Stimulated activated CD4-positive, alpha-beta T cell treated with anti-CD3 and anti-CD28 coated beads, TNF-alpha, amount 100 ng/mL, for 4 hours (primary cell): Measurements from ENCODE around the gene PLSCR1.
"Not testable (repeated sequence)": the region's sequence is repeated elsewhere in the genome, so short reads cannot be mapped to it uniquely, and the experiment has no call there.

Experiments used
- DNase-seq, 3 experiments: peaks; one replicate each; pipeline ENCODE4 v3.0.0-alpha.2; 2020; ENCODE audit warnings: low read depth in 3 of 3

PLSCR1 gene

DNA sequence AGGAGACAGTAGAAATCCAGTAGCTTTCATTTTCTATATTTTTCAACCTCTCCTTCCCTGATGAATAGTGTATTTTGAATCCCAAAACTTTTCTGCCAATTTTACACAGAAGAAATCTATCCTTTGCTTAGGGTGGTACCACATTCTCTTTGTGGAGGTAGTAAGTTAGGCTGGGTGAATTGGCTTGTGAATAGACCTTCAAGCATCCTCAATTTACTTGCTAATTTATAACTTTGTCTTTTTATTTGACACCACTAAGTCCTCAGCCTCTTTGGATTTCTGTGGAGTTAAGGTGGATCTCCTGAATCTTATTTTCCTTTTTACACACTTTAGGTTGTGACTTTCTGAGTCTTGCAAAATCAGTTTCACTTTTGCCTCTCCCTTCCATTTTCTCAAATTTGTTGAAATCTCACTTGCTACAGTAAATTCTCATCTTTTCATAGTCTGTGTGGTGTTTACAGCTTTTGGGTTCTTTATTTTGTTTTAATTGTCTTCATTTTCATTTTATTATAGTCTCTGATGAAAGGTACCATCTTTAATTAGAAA lies 5.7 kb upstream of the PLSCR1 start:
- DNase-seq, result no peak

DNA sequence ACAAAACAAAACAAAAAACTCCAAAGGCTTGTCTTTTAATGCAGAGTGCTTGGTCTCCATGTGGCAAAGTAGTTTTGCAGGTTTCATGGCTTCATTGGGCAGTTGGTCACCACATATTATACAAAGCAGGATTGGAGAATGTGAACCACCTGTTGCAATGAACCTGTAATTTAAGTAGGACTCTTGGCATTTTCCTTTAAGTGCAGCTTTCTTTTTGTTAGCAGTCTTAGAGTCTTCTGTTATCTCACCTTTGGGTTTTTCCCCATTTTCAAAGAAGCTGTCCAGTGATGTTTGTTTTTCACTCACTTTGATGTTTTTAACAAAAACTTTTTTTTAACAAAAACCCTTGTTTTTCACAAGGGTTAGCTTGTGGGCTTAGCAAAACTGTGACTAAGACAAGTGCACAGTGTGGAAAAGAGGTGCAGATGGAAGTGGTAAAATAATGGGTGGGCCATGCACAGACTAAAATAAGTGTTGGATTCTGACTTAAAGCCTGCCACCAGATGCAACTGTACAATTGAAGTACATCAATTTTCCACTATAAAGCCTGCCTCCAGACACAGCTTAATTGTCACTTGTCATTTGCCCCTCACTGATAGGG lies 2.9 kb upstream of the PLSCR1 start:
- no peak for DNase-seq

DNA sequence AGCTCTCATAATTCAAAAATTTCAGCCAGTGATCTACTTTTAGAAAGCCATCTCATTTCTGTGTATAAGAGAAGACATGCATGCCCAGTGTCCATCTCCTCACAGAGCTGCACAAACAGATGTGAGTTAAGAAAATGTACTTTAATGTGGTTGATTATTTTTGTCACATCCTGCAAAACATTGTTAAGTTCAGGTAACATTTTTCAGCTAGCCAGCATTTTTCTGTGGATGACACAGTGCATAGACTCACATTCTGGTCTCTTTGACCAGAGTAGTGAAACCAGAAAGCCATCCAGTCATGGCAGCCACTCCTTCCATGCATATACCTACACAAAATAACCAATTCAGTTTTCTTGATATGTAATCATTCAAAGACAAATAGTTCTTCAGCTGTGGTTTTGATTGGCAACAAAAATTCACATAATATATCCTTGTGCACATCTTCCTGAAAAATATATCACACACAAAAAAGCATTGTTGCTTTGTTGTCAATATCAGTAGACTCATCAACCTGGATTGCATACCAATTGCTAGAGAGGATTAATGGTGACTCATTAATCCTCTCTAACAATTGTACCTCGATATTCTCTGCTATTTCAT lies 2.1 kb upstream of the PLSCR1 start:
- no peak for DNase-seq

DNA sequence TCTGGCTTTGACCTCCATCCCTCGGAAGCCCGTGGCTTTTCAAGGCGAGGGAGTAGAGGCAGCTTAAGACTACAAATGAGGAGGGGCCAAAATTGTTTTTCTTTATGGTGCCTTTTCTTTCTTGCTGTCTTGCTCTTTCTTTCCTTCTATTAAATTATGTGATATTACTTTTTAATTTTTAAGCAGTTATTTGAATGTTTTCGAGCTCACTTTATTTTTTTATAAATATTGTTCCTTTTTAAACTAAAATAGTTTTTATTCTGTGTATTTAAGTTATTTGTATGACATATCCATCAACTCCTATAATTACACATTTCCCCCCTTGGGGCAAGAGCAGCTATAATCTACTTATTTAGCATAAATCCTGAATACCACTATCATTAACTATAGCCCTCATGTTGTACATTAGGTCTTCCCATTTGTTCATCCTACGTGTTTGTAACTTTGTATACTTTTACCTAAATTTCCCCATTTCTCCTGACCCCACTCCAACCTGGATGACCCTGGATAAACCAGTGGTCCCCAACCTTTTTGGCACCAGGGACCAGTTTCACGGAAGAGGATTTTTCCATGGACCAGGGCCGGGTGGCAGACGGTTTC lies 622 bp upstream of the PLSCR1 start:
- no peak for DNase-seq

GRCh38 chr3:146543461-146544001 lies 876 bp downstream of the PLSCR1 start:
- no peak for DNase-seq

- no peak for DNase-seq
Observed at GRCh38 chr3:146542978-146543377, 1.4 kb downstream of the PLSCR1 start.

DNA sequence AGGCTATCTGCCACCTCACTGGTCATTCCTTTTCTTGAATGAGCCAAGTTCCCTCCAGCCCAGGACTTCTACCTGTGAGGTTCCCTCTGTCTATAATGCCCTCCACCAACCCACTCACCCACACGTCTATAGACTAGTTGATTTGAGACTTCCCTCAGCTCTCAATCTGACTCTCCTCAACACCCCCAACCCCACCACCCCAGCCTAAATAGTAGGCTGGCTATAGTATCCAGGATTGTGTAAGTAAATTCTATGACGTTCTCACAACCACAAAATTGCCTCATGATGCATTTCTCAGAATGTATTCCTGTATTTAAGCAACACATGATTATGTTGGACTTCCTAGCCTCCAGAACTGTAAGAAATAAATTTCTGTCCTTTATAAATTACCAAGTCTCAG lies 2.2 kb downstream of the PLSCR1 start:
- no peak for DNase-seq

- DNase-seq, result no peak
Observed at GRCh38 chr3:146540978-146541377, 3.4 kb downstream of the PLSCR1 start.

- DNase-seq, result no peak
Observed at GRCh38 chr3:146540236-146540635, 4.2 kb downstream of the PLSCR1 start.

DNA sequence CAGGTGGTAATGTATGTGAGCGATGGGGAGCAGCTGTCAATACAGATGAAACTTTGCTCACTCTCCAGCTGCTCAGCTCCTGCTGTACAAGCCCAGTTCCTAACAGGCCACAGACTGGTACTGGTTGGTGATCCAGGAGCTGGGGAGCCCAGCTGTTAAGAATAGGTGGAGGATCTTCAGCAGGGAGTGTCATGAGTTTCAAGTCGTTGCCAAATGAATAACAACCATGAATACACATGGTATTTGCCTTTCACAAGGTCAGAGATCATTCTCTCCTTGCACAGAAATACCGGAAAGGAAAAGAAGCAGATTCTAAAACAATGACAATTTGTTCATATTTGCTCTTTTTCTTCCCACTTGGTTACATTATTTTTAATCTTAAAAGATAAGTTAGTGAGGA lies 5.1 kb downstream of the PLSCR1 start:
- DNase-seq, result no peak

DNA sequence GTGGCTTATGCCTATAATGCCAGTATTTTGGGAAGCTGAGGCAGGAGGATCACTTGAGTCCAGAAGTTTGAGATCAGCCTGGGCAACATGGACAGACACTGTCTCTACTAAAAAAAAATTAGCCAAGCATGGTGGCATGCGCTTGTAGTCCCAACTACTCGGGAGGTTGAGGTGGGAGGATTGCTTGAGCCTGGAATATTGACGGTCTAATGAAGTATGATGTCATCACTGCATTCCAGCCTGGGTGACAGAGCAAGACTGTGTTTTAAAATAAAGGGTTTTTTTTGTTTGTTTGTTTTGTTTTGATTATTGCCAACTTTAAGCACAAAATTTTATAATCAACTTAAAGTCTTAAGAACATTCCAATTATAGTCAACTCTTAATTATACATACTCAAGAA lies 6.8 kb downstream of the PLSCR1 start:
- no peak for DNase-seq

DNA sequence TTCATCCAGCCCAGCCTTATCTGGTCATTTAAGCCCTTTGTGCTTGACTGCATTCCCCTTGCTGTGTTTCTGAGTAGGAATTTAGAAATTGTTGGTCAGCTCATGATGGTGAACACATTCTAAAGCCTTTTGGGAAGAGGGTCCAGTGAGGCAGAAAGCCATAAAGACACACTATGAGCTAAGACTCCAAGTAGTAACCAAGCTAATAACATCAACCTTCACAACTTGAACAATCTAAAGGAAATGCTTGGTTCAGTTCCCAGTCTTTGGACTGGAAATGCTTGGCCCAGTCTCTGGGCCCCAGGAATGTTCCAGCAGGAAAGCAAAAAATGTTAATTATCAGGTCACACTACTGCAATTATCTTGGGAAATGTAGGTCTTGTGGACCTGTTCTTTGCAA lies 7.7 kb downstream of the PLSCR1 start:
- DNase-seq, result no peak

DNA sequence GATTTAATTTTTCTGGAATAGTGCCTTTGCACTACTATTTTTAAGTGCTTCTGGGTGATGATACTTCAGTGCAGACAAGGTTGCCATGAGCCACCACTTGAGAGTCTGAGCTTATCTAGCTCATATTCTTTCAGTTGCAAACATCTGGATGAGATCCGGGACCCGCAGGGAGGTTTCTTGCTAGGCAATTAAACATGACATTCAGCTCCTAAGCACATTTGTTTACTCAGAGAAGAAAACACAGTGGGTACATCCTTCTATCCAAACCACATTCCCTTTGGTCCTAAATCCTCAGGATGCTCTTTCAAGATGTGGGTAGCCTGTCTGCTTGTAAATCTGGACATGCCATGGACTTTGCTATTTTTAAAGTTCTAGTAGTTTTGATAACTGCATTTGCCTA lies 12.0 kb downstream of the PLSCR1 start:
- no peak for DNase-seq

GRCh38 chr3:146530609-146531008 lies 13.8 kb downstream of the PLSCR1 start:
- DNase-seq, result no peak

- no peak for DNase-seq
Observed at GRCh38 chr3:146529021-146529420, 15.4 kb downstream of the PLSCR1 start.

DNA sequence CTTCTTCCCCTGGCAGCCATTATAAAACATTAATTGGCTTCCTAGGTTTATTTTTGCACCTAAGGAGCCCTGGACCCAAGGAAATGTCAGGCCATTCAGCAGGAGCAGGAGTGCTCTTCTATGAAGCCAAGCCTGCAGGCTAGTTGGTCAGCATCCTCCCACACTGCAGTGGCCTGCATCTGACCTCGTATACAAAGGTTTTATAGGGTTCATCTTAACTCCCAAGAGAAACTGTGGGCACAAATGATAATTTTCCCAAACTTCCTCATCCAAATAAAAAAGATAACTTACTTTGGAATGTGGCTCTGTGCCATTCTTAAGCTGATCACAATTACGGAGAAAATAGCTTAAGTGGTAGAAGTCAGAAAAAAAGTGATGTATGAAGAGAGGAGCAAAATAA lies 19.4 kb downstream of the PLSCR1 start:
- no peak for DNase-seq

- DNase-seq, result no peak
Observed at GRCh38 chr3:146523531-146523930, 20.9 kb downstream of the PLSCR1 start.

DNA sequence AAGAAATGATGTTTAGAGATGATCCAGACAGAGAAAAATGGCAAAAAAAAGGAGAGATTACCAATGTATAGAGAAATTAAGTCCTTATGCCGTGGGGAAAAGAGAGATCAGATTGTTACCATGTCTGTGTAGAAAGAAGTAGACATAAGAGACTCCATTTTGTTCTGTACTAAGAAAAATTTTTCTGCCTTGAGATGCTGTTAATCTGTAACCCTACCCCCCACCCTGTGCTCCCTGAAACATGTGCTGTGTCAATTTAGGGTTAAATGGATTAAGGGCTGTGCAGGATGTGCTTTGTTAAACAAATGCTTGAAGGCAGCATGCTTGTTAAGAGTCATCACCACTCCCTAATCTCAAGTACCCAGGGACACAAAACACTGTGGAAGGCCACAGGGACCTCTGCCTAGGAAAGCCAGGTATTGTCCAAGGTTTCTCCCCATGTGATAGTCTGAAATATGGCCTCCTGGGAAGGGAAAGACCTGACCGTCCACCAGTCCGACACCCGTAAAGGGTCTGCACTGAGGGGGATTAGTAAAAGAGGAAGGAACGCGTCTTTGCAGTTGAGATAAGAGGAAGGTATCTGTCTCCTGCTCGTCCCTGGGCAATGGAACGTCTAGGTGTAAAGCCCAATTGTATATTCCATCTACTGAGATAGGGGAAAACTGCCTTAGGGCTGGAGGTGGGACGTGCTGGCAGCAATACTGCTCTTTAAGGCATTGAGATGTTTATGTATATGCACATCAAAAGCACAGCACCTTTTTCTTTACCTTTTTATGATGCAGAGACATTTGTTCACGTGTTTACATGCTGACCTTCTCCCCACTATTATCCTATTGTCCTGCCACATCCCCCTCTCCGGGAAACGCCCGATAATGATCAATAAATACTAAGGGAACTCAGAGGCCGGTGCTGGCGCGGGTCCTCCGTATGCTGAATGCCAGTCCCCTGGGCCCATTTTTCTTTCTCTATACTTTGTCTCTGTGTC lies 21.9 kb downstream of the PLSCR1 start:
- DNase-seq, result not testable (repeated sequence)

GRCh38 chr3:146521394-146521793 lies 23.0 kb downstream of the PLSCR1 start:
- no peak for DNase-seq

- DNase-seq, result no peak
Observed at GRCh38 chr3:146519810-146520209, 24.6 kb downstream of the PLSCR1 start.

DNA sequence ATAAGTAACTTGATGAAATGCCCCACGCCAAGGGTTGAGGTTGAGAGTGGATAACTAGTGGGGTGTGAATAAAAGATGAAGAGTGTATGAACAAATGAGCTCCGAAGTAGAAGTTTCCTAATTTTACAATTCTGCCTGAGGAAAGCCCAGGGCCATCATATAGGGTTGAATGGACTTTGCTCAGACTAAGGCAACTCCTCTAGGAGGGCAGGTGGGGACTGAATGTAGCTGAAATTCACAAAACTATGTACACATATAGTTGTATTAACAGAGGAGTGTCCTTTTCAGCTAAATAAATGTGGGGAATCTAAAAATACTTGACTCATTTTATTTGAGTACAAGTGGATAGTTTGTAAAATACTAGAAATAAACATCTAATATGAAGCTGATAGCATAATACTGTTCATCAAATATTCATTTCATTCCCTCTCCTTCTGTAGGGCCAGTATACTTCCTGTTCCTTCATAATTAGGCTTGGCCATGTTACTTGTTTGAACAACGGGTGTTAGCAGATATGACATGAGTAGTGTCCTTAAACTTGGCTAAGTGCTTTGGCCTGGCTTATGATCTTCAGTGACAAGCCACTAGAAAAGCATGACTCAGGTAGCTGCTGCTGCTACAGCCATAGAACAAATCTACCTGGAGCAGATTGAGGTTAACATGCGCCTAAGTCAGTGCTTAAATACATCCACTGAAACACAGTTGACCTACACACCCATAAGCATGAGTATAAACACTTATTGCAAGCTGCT lies 26.5 kb downstream of the PLSCR1 start:
- DNase-seq, result no peak
